Measurements from ENCODE around the gene FKBP8.

GRCh38 chr19:18538115-18538514 is 5.3 kb downstream of the FKBP8 start:
- TF ChIP-seq CTCF (IDR thresholded peaks at IDR 0.05) (no peak), SIN3A (IDR thresholded peaks at IDR 0.05; ENCODE audit: borderline replicate concordance, insufficient read depth, low read depth, low read length) (no peak), REST (IDR thresholded peaks at IDR 0.05; ENCODE audit: insufficient read depth in 1 of 2, low read depth in 2 of 2, low read length in 1 of 2) (no peak), POLR2AphosphoS5 (IDR thresholded peaks at IDR 0.05; ENCODE audit: low read depth, low read length) (no peak), TCF7L2 (IDR thresholded peaks at IDR 0.05; ENCODE audit: low read depth, low read length) (no peak)
